ENCODE measurements around the gene MED13L. TPM values are rescaled to one million over a fixed set of nuclear protein-coding genes. Genes with fewer than 3 reads are reported as not detected.

Gene MED13L
- total and polyA plus RNA-seq, 12 donors = 8.8 to 106 (median 73.8) TPM

GRCh38 chr12:116206828-116207227 is 70.7 kb downstream of the MED13L start:
- DNase-seq = no peak
- Histone ChIP-seq H3K9me3 (replicated peaks in 1 of 3) (no peaks in the 10 kb centered on the region), H3K27ac (no peak overlapping the region), H3K4me1 (replicated peaks in 1 of 2) (peaks cover 3 to 28% of the 10 kb centered on the region in 2 donors), H3K4me3 (no peak overlapping the region), H3K27me3 (no peaks in the 10 kb centered on the region), H3K36me3 (replicated peaks in 1 of 2) (no peaks in the 10 kb centered on the region)
- WGBS, 4 donors = 89 to 97% (median 95%) methylated on average over 3 of the region's 3 CpGs
- intact Hi-C loops (cut with DNase I) = no loop called here
- TF ChIP-seq POLR2A (IDR thresholded peaks at IDR 0.05) (no peak), CTCF (IDR thresholded peaks at IDR 0.05) (no peak)

- Histone ChIP-seq H3K9me3 (replicated peaks in 1 of 3) (no peaks in the 10 kb centered on the region), H3K4me1 (replicated peaks in 1 of 2) (peaks cover 12 to 48% of the 10 kb centered on the region in 2 donors), H3K4me3 (no peak overlapping the region), H3K27ac (no peak overlapping the region), H3K36me3 (replicated peaks in 1 of 2) (no peaks in the 10 kb centered on the region), H3K27me3 (no peaks in the 10 kb centered on the region)
- no peak for DNase-seq
- WGBS, 4 donors = 89 to 94% (median 91%) methylated on average over 3 of the region's 3 CpGs
- intact Hi-C loops (cut with DNase I) = no loop called here
- TF ChIP-seq POLR2A (IDR thresholded peaks at IDR 0.05) = no peak
- no peak for TF ChIP-seq CTCF (IDR thresholded peaks at IDR 0.05)
These were observed 72.7 kb downstream of the MED13L start for GRCh38 chr12:116204785-116205184.

GRCh38 chr12:116204169-116204568 is 73.3 kb downstream of the MED13L start:
- no peaks in the 10 kb centered on the region for H3K27me3 ChIP-seq
- no peaks in the 10 kb centered on the region for H3K36me3 ChIP-seq (replicated peaks in 1 of 2)
- intact Hi-C loops (cut with DNase I) = no loop called here
- H3K27ac ChIP-seq = no peak overlapping the region
- TF ChIP-seq CTCF (IDR thresholded peaks at IDR 0.05) = no peak
- TF ChIP-seq POLR2A (IDR thresholded peaks at IDR 0.05) = no peak
- no peaks in the 10 kb centered on the region for H3K9me3 ChIP-seq (replicated peaks in 1 of 3)
- no peak overlapping the region for H3K4me3 ChIP-seq
- WGBS, 4 donors = 83 to 86% (median 83%) methylated on average over 4 of the region's 4 CpGs
- peaks cover 15 to 48% of the 10 kb centered on the region in 2 donors for H3K4me1 ChIP-seq (replicated peaks in 1 of 2)
- no peak for DNase-seq

- no peak for DNase-seq
- Histone ChIP-seq H3K27me3 (no peaks in the 10 kb centered on the region), H3K4me3 (no peak overlapping the region), H3K27ac (no peak overlapping the region), H3K36me3 (replicated peaks in 1 of 2) (no peaks in the 10 kb centered on the region), H3K9me3 (replicated peaks in 1 of 3) (no peaks in the 10 kb centered on the region), H3K4me1 (replicated peaks in 1 of 2) (peaks cover 18 to 51% of the 10 kb centered on the region in 2 donors)
- 75 to 81% (median 79%) methylated on average over 4 of the region's 4 CpGs for WGBS, 4 donors
- TF ChIP-seq POLR2A (IDR thresholded peaks at IDR 0.05) (no peak), CTCF (IDR thresholded peaks at IDR 0.05) (no peak)
- intact Hi-C loops (cut with DNase I) = no loop called here
These were observed 74.6 kb downstream of the MED13L start for GRCh38 chr12:116202940-116203339.
